Measurements from ENCODE around the gene TMEM204. TPM values are rescaled to one million over a fixed set of nuclear protein-coding genes. Genes with fewer than 3 reads are reported as not detected.

TMEM204 gene
- 10 to 100 TPM in 1 of 4 donors, 1 to 10 TPM in 3; 4.3 to 32.4 (median 7.9) TPM for total RNA-seq

DNA sequence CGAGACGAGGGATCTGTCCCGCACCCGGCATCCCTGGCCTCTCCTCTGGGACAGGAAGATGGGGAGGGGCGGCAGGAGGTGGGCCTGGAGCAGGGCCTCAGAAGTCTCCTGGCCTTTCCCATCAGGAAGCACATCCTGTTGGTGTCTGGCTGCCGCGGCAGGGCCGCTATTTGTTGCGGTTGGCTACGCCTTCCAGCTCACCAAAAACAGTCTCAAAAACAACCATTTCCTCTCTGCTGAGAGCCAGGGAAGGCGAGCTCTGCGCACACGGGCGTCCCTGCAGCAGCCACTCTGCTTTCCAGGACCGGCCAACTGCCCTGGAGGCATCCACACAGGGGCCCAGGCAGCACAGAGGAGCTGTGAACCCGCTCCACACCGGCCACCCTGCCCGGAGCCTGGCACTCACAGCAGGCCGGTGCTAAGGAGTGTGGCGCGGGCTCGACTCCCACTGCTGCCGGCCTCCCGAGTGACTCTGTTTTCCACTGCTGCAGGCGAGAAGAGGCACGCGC is at the start of gene TMEM204:
TMEM204 (plus strand) TSS at position 224 of the 509 bp plus-strand sequence. CDS start 610 bp downstream, outside the sequence.
- Histone ChIP-seq H3K4me3 (peak within 1 kb of the TSS; percentile 43 to 73 (median 60)), H3K9me3 (no peaks in the 10 kb centered on the region), H3K27me3 (no peaks in the 10 kb centered on the region), H3K36me3 (peaks cover 0 to 20% (median 1%) of the 10 kb centered on the region in 3 donors), H3K4me1 (peaks cover 39 to 78% (median 47%) of the 10 kb centered on the region in 3 donors), H3K27ac (peak within 1 kb of the TSS; percentile 81 to 92 (median 88))
- no CpG with 5 or more reads among the region's 27 CpGs for WGBS, 2 donors
- TF ChIP-seq POLR2A (IDR thresholded peaks at IDR 0.05) = peak in 2 of 4 donors; percentile 70 to 86
- TF ChIP-seq, protein P1, sequence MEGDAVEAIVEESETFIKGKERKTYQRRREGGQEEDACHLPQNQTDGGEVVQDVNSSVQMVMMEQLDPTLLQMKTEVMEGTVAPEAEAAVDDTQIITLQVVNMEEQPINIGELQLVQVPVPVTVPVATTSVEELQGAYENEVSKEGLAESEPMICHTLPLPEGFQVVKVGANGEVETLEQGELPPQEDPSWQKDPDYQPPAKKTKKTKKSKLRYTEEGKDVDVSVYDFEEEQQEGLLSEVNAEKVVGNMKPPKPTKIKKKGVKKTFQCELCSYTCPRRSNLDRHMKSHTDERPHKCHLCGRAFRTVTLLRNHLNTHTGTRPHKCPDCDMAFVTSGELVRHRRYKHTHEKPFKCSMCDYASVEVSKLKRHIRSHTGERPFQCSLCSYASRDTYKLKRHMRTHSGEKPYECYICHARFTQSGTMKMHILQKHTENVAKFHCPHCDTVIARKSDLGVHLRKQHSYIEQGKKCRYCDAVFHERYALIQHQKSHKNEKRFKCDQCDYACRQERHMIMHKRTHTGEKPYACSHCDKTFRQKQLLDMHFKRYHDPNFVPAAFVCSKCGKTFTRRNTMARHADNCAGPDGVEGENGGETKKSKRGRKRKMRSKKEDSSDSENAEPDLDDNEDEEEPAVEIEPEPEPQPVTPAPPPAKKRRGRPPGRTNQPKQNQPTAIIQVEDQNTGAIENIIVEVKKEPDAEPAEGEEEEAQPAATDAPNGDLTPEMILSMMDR (IDR thresholded peaks at IDR 0.05) = no peak
- intact Hi-C loops (cut with DNase I) = no loop called here
- DNase-seq = no peak

DNA sequence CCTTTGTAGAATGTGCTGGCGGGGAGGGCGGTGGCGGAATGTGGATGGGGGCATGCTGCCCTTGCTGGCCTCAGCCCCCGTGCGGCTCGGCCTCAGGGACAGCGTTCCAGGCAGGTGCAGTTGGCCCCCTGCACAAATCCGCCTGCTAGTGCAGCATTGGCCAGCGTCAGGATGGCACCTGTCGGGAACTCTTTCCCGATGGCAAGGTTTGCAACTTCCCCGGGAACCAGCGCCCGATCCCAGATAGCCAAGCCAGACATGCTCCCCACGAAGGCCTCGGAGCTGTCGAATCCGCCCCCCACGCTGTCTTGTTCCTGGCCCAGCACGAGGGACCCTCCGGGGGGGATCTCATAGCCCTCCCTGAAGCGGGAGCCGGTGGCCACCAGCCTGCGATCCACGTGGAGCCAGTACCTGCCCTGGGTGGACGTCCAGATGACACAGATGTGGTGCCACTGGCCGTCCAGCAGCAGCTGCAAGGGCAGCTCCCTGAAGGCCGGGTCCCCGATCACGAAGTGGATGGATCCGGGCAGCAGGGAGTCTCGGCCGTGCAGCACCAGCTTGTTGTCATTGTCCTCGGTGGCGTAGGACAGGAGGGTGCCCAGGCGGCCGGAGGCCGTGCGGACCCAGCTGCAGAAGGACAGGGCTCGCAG is 47.5 kb upstream of the TMEM204 start:
- no peak for TF ChIP-seq POLR2A (IDR thresholded peaks at IDR 0.05)
- TF ChIP-seq, protein P1 (IDR thresholded peaks at IDR 0.05) = no peak
- 92 to 97% methylated on average over 6 to 7 of the region's 40 CpGs for WGBS, 2 donors
- Histone ChIP-seq H3K36me3 (no peaks in the 10 kb centered on the region), H3K27me3 (peaks cover 0 to 10% (median 0%) of the 10 kb centered on the region in 4 donors), H3K4me3 (no peak overlapping the region), H3K27ac (no peak overlapping the region), H3K9me3 (no peaks in the 10 kb centered on the region), H3K4me1 (peaks cover 0 to 13% (median 0%) of the 10 kb centered on the region in 3 donors)
- intact Hi-C loops (cut with DNase I) = no loop called here
- no peak for DNase-seq

DNA sequence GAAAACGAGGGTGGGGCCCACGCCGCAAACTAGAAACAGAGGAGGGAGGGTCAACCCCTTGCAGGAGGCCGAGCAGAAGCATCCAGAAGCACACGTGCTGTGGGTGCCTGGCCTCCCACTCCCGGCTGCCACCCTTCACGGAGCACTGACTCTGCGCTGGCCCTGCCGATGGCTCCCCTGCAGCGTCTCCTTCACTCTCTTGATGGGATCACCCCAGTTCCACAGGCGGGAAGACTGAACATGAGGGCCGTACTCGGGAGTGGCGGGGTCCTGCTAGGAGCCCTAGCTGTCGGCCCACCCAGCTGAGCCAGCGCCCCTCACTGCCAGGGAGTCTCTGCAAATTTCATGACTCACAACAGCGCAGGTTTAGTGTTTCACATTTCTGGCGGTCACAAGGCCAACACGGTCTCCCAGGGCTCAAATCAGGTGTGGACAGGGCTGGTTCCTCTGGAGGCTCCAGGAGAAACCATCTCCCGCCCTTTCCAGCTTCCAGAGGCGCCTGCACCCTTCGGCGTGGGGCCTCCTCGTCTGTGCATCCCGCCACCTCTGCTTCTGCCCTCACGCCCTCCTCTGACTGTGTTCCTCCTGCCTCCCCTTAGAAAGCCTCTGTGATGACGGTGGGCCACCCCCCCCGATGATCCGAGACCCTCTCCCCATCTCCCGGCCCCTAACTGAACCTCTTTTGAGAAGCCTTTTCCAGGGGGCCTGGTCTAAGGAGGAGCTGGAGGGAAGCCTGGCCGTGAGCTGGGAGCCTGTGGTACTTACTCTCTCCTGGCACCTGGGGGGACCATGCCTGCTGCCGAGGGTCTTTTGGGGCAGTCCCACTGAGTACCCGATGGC is 46.7 kb upstream of the TMEM204 start:
- H3K9me3 ChIP-seq = no peaks in the 10 kb centered on the region
- peaks cover 0 to 12% (median 0%) of the 10 kb centered on the region in 3 donors for H3K4me1 ChIP-seq
- H3K36me3 ChIP-seq = no peaks in the 10 kb centered on the region
- H3K27me3 ChIP-seq = peaks cover 0 to 4% (median 0%) of the 10 kb centered on the region in 4 donors
- TF ChIP-seq, protein P1 (IDR thresholded peaks at IDR 0.05) = no peak
- TF ChIP-seq POLR2A (IDR thresholded peaks at IDR 0.05) = no peak
- intact Hi-C loops (cut with DNase I) = no loop called here
- no peak overlapping the region for H3K4me3 ChIP-seq
- no peak for DNase-seq
- H3K27ac ChIP-seq = no peak overlapping the region
- WGBS, 2 donors = 78 to 85% methylated on average over 14 to 24 of the region's 33 CpGs

DNA sequence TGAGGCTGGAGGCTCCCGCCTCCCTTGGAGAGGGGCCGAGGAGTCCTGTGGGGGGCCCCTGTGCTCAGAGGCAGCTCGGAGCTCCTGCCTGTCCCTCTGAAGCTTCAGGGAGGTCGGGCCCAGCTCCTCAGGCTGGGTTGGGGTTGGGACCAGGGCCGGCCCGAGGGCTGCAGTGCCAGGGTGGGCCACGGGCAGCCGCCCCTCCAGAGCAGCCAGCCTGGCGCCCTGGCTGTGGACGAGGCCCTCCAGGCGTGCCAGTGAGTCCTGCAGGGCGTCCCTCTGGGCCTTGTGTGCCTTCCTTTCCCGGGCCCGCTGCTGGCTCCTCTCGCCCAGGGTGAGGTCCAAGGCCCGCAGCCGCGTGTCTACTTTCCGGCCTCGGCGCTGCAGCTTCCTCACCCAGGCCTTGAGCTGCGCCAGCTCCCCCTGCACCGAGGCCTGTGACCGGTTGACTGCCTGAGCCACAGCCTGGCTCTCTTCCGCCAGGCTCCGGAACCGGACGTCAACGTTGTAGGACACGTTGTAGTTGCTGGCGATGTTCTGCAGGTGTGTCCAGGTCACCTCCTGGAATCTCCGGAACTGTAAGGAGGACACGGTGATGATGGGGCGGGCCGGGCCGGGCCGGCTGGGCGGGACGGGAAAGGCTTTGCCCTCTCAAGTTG is 45.9 kb upstream of the TMEM204 start:
- no CpG with 5 or more reads among the region's 39 CpGs for WGBS, 2 donors
- Histone ChIP-seq H3K27ac (no peak overlapping the region), H3K9me3 (no peaks in the 10 kb centered on the region), H3K4me1 (peaks cover 2 to 9% (median 3%) of the 10 kb centered on the region in 3 donors), H3K4me3 (no peak overlapping the region), H3K27me3 (no peaks in the 10 kb centered on the region), H3K36me3 (no peaks in the 10 kb centered on the region)
- DNase-seq = no peak
- intact Hi-C loops (cut with DNase I) = no loop called here
- TF ChIP-seq, protein P1 (IDR thresholded peaks at IDR 0.05) = no peak
- TF ChIP-seq POLR2A (IDR thresholded peaks at IDR 0.05) = no peak

Data from esophagus squamous epithelium (tissue), 5 donors.